Activated CD4-positive, alpha-beta T cell treated with anti-CD3 and anti-CD28 coated beads, Interleukin-2, amount 50 U/mL, for 4 hours (primary cell): Measurements from ENCODE around the gene TPTE.
"Not testable (repeated sequence)": the region's sequence is repeated elsewhere in the genome, so short reads cannot be mapped to it uniquely, and the experiment has no call there.

ENCODE experiments used
- DNase-seq, 2 experiments: peaks; one replicate each; pipeline ENCODE4 v3.0.0-alpha.2; 2020

Gene TPTE

GRCh38 chr21:10521091-10521598 is at the start of gene TPTE:
TPTE (plus strand) TSS chr21:10521583; CDS start chr21:10538724, 17,141 bp downstream.
- no peak for DNase-seq

- not testable (repeated sequence) for DNase-seq
These were observed 49.4 kb upstream of the TPTE start for GRCh38 chr21:10471999-10472398.

- DNase-seq: not testable (repeated sequence)
These were observed 43.6 kb upstream of the TPTE start for GRCh38 chr21:10477794-10478193.

GRCh38 chr21:10479875-10480274 is 41.5 kb upstream of the TPTE start:
- not testable (repeated sequence) for DNase-seq

DNA sequence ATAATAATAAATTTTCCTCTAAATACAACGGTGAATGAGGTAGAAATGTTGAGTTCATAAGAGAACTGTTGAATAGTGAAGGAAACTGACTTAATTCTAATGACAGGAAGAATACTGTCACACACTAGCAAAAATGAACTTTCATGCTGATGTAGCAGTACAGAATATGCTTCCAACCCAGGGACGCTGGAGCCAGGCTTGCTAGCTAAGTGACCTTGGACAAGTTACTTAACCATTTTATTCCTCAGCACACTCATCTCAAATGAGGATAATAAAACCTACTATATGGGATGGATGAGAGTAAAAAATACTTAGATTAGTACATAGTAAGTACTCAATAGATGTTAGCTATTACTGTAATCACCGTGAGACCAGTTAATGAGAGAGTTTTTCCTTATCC is 36.5 kb upstream of the TPTE start:
- DNase-seq: not testable (repeated sequence)

DNA sequence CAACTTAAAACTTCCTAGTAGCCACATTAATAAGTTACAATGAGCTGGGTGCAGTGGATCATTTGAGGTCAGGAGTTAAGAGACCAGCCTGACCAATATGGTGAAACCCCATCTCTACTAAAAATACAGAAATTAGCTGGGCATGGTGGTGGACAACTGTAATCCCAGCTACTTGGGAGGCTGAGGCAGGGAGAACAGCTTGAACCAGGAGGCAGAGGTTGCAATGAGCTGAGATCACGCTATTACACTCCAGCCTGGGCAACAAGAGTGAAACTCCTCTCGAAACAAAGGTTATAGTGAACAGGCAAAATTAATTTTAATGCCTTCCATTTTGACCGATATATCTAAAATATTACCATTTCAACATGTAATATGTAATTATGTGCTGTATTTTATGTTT is 30.9 kb upstream of the TPTE start:
- not testable (repeated sequence) for DNase-seq

GRCh38 chr21:10511116-10511515 is 10.3 kb upstream of the TPTE start:
- no peak for DNase-seq

DNA sequence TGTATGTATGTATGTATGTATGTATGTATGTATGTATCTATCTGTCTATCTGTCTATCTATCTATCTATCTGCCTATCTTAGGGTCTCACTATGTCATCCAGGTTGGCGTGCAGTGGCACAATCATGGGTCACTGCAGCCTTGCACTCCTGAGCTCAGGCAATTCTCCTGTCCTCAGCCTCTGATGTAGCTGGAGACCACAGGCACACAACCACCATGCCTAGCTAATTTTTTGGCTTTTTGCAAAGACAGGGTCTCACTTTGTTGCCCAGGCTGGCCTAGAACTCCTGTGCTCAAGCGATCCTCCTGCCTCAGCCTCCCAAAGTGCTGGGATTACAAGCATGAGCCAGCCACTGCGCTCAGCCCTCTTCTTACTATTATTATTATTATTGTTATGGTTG is 4.5 kb upstream of the TPTE start:
- not testable (repeated sequence) for DNase-seq

DNA sequence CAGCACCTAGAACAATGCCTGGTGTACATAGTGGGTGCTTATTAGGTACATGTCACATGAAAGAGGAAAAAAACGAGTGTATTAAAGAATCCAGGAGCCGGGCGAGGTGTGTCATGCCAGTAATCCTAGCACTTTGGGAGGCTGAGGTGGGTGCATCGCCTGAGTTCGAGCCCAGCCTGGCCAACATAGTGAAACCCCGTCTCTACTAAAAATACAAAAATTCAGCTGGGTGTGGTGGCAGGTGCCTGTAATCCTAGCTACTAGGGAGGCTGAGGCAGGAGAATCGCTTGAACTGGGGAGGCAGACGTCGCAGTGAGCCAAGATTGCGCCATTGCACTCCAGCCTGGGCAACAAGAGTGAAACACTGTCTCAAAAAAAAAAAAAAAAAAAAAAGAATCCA is 3.5 kb upstream of the TPTE start:
- DNase-seq: not testable (repeated sequence)

DNA sequence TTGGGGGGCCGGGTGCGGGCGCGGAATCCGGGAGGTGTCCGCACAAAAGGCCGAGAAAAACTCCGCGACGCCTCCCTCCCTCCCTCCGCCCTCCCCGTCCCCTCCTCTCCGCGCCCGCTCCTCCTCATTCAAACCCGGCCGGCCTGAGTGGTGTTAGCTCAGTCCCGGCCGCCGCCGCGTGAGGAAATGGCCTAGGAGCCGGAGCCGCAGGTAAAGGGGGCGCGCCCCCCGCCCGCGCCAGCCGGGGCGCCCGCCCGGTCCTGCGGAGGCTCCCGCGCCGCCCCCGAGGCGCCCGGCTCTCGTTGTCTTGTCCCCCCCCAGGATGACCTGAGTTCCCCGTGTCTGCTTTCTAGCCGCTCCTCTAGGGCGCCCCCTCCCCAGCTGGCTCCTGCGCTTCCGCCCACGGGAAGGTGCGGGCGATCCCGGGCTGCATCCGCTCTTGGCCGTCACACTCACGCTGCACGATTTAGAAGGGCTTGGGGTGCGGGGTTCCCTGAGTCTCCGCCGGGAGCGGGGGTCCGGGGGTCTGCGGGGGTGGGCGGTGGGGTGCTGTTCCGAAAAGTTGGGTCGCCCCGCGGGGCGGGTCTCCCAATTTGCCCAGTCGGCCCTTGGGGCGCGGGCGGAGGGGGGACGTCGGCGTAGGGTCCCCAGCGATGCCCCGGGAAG is 585 bp downstream of the TPTE start:
- not testable (repeated sequence) for DNase-seq

DNA sequence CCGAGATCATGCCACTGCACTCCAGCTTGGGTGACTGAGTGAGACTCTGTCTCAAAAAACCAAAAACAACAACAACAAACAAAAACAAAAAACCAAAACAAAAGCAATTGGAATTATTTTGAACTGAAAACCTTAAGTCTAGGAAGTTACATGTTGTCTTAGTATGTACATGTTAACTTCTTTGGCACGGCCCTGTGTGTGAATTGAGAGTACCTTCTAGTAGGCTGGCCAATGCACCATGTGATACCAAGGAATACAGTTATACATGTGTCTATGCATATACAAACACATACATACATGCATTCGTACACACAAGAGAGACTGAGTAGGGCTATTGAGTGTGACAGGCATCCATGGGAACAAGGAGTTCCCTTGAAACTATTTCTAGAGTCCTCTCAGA is 18.6 kb downstream of the TPTE start:
- DNase-seq: no peak

DNA sequence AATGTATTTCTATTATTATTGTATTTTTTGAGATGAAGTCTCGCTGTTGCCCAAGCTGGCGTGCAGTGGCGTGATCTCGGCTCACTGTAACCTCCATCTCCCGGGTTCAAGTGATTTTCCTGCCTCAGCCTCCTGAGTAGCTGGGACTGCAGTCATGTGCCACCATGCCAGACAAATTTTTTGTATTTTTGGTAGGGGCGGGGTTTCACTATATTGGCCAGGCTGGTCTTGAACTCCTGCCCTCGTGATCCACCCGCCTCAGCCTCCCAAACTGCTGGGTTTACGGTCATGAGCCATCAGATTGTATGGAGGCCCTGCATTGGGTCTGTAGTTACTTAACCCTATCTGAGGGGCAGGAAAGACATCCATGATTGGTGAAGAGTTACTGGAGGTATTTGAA is 23.0 kb downstream of the TPTE start:
- DNase-seq: not testable (repeated sequence)

DNA sequence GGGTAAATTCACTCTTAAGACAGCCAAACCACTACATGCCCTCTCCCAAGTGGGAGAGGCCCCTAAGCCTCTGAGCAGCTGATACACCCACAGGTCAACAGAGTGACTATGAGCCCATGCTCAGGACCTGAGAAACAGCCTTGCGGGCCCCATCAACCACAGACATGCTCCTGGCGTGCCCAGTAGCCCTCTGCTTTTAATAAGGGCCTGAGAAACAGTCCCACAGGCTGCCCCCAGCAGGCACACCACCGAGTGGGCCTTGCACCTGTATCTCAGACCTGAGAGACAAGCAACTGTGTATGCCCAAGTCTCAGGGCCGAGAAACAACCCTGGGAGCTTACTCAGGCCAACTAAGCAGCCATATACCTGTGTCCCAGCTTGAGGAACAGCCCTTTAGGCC is 26.5 kb downstream of the TPTE start:
- not testable (repeated sequence) for DNase-seq

GRCh38 chr21:10548331-10548954 is 27.1 kb downstream of the TPTE start:
- DNase-seq: not testable (repeated sequence)

DNA sequence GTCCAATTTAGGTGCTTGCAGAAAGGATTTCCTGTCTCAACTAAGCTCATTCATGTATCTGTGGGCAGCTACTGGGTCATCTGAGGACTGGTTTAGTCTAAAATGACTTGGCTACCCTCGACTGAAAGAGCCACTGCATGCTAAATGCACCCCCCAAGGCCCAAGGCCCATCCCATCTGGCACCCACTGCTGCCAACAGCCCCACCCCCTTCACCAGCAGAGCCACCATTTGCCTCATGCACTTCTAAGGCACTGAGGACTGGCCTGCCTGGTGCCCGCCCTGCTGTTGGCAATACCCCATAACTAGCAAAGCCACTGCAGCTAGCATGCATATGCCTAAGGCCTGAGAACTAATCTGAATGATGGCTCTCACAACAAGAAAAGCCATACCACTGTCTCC is 49.4 kb downstream of the TPTE start:
- not testable (repeated sequence) for DNase-seq

DNA sequence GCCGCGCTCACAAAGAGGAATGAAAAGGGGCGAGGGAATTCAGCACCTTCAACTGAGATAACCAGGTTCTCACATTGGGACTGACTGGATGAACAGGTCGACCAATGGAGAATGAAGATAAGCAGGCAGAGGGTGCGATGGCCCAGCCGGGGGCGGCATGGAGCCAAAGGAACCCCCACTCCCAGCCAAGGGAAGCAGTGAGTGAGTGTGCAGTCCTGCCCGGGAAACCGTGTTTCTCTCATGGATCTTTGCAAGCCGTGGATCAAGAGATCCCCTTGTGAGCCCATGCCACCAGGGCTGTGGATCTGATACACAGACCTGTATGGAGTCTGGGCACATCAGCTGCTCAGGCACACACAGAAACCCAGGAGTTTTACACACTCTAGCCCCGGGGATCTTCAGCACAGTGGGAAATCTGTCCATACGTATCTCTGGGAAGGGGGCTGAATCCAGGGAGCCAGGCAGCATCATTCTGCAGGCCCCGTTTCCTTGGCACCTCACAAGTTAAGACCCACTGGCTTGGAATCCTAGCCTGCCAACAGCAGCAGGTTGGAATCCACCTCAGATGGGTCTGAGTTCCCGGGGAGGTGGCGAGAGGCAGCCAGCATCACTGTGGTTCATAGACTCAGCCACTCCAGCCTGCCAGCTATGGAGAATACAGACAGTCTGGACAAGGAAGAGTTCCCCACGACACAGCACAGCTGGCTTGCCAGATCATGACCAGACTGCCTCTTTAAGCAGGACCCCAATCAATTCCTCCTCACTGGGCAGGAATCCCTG is 53.3 kb downstream of the TPTE start:
- DNase-seq: not testable (repeated sequence)

- no peak for DNase-seq
These were observed 53.9 kb downstream of the TPTE start for GRCh38 chr21:10575311-10575667.

DNA sequence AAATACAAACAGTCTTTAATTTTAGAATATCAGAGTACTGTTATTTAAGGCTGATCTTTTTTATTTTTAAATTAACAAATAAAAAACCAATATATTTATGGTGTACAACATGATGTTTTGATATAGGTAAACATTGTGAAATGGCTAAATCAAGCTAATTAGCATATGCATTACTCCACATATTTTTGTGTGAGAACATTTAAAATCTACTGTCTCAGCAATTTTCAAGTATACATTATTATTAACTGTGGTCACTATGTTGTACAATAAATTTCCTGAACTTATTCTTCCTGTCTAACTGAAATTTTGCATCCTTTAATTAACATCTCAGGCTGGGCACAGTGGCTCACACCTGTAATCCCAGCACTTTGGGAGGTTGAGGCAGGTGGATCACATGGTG is 57.5 kb downstream of the TPTE start:
- not testable (repeated sequence) for DNase-seq

DNA sequence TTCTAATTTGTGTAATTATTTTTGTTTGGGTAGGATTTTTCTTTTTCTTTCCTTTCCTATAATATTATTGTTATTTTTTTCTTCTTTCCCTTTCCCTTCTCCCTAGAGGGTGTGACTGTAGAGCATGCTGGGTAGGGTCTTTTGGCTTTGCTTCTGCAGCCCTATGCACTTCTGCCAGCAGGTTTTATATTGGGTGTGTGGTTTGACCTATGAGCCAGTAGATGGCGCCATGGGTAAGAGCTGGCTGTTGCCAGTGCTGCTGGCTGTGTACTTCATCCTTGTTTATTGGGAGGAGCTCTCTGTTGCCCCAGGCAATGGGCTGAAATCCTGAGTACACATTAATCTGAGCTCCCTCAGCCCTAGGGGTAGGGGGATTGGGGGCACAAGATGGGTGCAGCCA is 67.7 kb downstream of the TPTE start:
- not testable (repeated sequence) for DNase-seq

DNA sequence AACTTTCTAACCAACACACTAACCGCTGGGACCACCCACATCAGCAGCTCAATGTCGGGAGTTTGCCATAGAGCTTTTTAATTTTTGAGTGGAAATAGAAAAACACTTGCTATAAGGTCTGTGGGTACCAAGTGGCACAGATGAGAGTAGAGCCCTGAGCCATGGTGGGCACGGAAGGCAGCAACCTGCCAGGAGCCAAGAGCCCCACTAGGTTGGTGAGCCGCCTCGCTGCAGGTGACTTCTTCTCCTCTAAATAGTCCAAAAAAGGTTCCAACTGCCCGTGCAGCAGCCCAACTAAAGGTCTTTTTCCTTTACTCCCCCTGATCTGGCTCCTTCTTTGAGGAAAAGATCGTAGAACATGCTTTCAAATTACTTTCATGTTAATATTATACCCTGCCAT is 85.7 kb downstream of the TPTE start:
- not testable (repeated sequence) for DNase-seq

DNA sequence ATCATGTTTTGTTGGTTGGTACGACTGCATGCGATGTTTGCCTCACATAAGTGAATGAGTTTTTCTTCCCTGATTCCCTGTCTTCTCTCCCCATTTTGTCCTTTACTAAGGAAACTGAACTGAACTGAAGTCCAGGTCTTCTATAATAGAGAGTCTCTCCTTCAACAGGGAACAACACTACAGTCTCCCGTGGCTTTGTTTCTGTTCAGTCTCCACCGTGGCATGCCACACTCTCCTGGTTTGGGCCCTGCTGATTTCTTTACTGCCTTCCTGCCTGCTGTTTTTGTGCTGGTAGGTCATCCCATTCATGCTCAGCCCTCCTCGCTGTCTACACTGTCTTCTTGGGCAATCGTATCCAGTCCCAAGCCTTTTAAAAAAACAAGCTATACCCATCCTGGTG is 92.9 kb downstream of the TPTE start:
- not testable (repeated sequence) for DNase-seq

DNA sequence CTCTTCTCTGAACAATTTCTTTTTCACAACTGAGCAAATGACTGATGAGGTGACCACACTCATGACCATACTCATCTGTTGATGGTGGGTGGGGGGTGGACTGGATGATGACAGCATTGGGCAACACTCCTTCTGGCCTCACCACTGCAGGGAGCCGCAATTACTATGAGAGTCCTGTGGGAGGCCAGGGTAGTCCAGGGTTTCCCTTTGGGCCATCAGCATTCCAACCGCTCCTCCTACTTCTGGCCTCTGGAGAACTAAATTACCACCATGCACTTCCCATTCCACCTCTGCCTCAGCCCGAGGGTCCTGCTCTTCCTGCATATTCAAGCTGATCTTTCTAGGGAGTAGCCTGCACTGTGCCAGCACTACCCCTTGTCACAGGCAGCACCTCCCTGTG is 94.7 kb downstream of the TPTE start:
- DNase-seq: not testable (repeated sequence)

GRCh38 chr21:10616535-10616934 is 95.2 kb downstream of the TPTE start:
- no peak for DNase-seq
